Mucosa of stomach (tissue), 1 donor: ENCODE measurements around the gene CYP1B1.
"Not testable (repeated sequence)": the region's sequence is repeated elsewhere in the genome, so short reads cannot be mapped to it uniquely, and the experiment has no call there.

Experiments used
- H3K27me3 ChIP-seq: one replicate; pipeline ENCODE4 v1.7.0; 2013; ENCODE audit warnings: mild to moderate bottlenecking, low read length; ENCODE audit not compliant: control insufficient read depth, insufficient read depth
- H3K36me3 ChIP-seq: one replicate; pipeline ENCODE4 v1.7.0; 2013; ENCODE audit warnings: low read length; ENCODE audit not compliant: control insufficient read depth, insufficient read depth
- H3K4me1 ChIP-seq: one replicate; pipeline ENCODE4 v1.7.0; 2013; ENCODE audit warnings: mild to moderate bottlenecking, low read length; ENCODE audit not compliant: control insufficient read depth, insufficient read depth
- H3K4me3 ChIP-seq: one replicate; pipeline ENCODE4 v1.7.0; 2013; ENCODE audit warnings: low read length
- H3K9ac ChIP-seq: one replicate; pipeline ENCODE4 v1.7.0; 2013; ENCODE audit warnings: mild to moderate bottlenecking, low read length, moderate library complexity
- H3K9me3 ChIP-seq: one replicate; pipeline ENCODE4 v1.7.0; 2013; ENCODE audit warnings: mild to moderate bottlenecking, low read length, moderate library complexity; ENCODE audit not compliant: control insufficient read depth
- donor health status: Pancreatic carcinoma.

CYP1B1 gene

DNA sequence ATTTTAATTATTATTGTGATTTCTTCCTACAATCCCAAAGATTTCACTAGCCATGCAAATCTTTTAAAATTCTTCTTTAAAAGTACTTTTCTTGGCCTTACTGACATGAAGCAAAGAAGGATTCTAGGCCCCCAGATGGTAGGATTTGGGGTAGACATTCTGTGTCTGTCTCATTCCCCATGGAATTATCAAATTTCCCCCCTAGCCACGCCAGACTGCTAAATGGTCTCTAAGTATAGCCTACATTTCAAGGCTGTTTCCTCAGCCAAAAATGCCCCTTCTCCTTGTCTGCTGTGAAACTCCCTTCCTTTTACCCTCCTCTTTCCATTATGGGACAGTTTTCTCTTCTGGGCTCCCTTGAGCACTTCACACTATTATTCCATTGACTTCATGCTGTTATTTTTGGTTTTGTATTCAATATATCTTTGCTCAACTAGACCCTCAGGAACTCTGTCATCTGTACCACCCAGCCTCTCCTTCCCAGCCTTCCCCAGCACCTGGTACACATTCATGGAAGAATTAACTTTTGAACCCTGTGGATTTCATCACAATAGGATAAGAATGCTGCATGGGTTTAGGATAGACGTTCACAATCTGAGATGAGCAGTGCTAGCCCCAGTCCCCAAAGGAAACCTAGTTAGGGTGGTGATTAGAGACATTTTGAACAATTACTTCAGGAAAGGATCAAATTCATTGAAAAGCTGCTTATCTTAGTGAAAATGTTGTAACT is 21.5 kb upstream of the CYP1B1 start:
- Histone ChIP-seq H3K4me1 (peaks cover 14% of the 10 kb centered on the region), H3K4me3 (no peak overlapping the region), H3K36me3 (no peaks in the 10 kb centered on the region), H3K27me3 (no peaks in the 10 kb centered on the region), H3K9me3 (no peaks in the 10 kb centered on the region), H3K9ac (no peak overlapping the region)

- Histone ChIP-seq H3K27me3 (no peaks in the 10 kb centered on the region), H3K4me3 (no peak overlapping the region), H3K4me1 (peaks cover 15% of the 10 kb centered on the region)
Observed at GRCh38 chr2:38095996-38096861, 20.3 kb upstream of the CYP1B1 start.

GRCh38 chr2:38095079-38095995 is 19.4 kb upstream of the CYP1B1 start:
- no peaks in the 10 kb centered on the region for H3K36me3 ChIP-seq
- H3K9me3 ChIP-seq, result no peaks in the 10 kb centered on the region
- peaks cover 15% of the 10 kb centered on the region for H3K4me1 ChIP-seq
- H3K9ac ChIP-seq, result no peak overlapping the region
- H3K27me3 ChIP-seq, result no peaks in the 10 kb centered on the region
- H3K4me3 ChIP-seq, result no peak overlapping the region

More at GRCh38 chr2:38095996-38096861, 20.3 kb upstream of the CYP1B1 start:
- H3K9me3 ChIP-seq, result no peaks in the 10 kb centered on the region
- no peaks in the 10 kb centered on the region for H3K36me3 ChIP-seq
- H3K9ac ChIP-seq, result no peak overlapping the region

DNA sequence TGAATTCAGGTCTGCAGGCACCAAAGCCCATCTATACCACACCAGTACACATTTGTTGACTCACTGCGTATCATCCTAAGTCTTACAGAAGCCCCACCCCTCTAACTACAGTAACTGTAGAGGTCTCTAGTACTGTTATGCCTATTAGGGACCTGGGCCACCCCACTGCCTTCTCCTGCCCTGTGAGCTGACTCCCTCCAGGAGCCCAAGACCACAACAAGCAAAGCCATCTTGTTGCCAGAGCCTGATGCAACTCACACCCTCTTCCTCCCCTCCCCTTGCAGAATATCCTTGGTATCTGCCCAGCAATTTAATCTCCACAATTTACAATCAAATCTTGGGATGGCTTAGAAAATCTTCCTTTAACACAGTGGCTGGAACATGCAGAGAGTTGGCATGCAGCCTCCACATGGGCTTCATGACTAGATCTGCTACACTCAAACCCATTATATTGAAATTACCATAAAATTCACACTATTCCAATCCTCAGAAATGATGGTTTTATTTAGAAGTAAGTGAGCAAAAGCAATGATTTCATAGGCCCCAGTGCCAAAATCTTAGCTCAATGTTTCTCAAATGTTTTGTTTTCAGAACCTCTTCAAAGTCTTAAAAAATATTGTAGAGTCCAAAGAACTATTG is 17.7 kb upstream of the CYP1B1 start:
- Histone ChIP-seq H3K9ac (no peak overlapping the region), H3K4me3 (no peak overlapping the region), H3K9me3 (no peaks in the 10 kb centered on the region), H3K27me3 (no peaks in the 10 kb centered on the region), H3K36me3 (no peaks in the 10 kb centered on the region), H3K4me1 (peaks cover 15% of the 10 kb centered on the region)

DNA sequence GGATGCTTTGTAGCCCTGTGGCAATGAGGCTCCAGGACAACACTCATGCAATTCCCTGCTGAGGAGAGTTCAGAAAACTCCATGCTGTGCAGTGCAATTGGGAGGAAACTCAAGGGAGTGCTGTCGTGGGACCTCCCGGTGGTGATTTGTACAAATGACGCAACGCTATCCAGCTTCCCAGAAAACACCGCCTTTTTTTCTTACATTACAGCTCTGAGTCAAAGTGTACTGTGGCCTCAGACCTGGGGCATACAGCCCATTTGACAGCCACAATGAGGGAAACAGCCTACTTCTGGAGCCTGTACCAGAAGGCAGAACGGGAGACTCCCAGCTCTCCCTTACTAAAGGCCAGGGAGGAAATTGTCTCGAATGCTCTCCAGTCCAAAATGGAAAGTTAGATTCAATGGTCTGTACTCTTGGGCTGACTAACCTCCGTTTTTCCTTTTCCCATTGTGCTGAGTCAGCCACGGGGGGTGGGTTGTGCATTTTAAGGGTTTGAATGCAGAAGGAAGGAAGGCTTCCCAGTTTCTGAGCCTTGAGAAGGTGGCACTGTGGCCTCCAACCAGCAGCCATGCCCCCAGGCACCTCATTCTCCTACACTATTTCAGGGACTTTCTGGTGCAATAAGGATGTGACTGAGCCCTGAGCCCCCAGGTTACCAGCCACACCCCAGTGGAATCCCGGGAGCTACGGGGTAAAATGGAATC is 16.4 kb upstream of the CYP1B1 start:
- H3K9me3 ChIP-seq, result no peaks in the 10 kb centered on the region
- H3K4me3 ChIP-seq, result no peak overlapping the region
- H3K4me1 ChIP-seq, result peaks cover 15% of the 10 kb centered on the region
- H3K9ac ChIP-seq, result no peak overlapping the region
- H3K27me3 ChIP-seq, result no peaks in the 10 kb centered on the region
- no peaks in the 10 kb centered on the region for H3K36me3 ChIP-seq

DNA sequence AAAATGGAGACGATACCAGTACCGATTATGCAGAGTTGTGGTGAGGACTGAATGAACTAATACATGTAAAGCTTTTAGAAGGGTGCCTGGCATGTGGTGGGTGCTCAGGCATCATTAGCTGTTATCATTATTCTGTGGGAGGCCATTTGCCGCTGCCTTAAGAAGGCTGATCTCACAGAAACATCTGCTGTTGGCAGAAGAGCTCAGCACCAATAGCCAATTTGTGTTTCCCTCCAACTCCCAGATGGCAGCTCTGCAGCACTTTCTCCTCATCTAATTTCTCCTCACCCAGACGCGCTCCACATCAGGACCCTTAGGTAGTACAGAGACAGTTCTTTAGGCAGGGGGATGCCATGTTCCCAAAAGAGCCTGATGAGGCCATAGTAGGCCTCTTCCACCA is 15.8 kb upstream of the CYP1B1 start:
- Histone ChIP-seq H3K9ac (no peak overlapping the region), H3K4me3 (no peak overlapping the region), H3K36me3 (no peaks in the 10 kb centered on the region), H3K4me1 (peaks cover 15% of the 10 kb centered on the region), H3K27me3 (no peaks in the 10 kb centered on the region), H3K9me3 (no peaks in the 10 kb centered on the region)

DNA sequence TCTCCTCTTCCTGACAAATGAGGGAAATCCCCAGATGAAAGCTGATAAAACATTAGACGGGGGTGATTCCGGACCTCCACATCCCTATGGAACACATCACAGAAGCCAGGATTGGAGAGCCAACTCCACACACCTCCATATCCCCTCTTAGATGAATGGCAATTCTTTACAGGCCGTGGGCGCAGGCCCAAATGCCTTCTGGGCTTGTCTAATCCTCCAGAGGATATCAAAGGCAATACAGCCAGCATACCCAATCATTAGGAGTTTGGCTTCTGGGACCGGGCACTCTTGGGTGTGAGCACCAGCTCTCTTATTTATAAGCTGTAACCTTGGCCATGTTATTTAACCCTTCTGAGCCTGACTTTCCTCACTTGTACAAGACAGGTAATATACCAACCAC is 15.0 kb upstream of the CYP1B1 start:
- Histone ChIP-seq H3K9ac (no peak overlapping the region), H3K9me3 (no peaks in the 10 kb centered on the region), H3K4me3 (no peak overlapping the region), H3K27me3 (no peaks in the 10 kb centered on the region), H3K4me1 (peaks cover 9% of the 10 kb centered on the region), H3K36me3 (no peaks in the 10 kb centered on the region)

GRCh38 chr2:38090212-38090611 is 14.3 kb upstream of the CYP1B1 start:
- H3K4me3 ChIP-seq, result not testable (repeated sequence)

DNA sequence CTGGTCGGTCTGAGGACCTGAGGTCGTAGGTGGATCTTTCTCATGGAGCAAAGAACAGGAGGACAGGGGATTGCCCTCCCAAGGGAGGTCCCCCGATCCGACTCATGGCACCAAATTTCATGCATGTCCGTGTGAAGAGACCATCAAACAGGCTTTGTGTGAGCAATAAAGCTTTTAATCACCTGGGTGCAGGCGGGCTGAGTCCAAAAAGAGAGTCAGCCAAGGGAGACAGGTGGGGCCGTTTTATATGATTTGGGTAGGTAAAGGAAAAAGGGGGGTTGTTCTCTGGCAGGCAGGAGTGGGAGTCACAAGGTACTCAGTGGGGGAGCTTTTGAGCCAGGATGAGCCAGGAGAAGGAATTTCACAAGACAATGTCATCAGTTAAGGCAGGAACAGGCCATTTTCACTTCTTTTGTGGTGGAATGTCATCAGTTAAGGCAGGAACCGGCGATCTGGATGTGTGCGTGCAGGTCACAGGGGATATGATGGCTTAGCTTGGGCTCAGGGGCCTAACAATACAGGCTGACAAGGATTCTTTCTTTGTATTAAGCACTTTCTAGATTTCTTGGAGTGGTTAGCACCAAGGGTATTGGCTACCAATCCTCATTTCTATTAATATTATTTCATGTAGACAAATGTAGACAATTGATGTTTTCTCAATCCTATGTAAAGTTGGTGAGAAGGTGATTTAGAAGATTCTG is 10.2 kb upstream of the CYP1B1 start:
- not testable (repeated sequence) for H3K4me3 ChIP-seq, H3K9ac ChIP-seq, H3K27me3 ChIP-seq, H3K4me1 ChIP-seq, H3K36me3 ChIP-seq, H3K9me3 ChIP-seq

More at GRCh38 chr2:38090212-38090611, 14.3 kb upstream of the CYP1B1 start:
- H3K4me1 ChIP-seq, H3K27me3 ChIP-seq, H3K9ac ChIP-seq, H3K36me3 ChIP-seq, H3K9me3 ChIP-seq: not testable (repeated sequence)

- not testable (repeated sequence) for H3K9me3 ChIP-seq, H3K4me3 ChIP-seq, H3K4me1 ChIP-seq, H3K36me3 ChIP-seq, H3K9ac ChIP-seq, H3K27me3 ChIP-seq
Observed at GRCh38 chr2:38084556-38084955, 8.6 kb upstream of the CYP1B1 start.

DNA sequence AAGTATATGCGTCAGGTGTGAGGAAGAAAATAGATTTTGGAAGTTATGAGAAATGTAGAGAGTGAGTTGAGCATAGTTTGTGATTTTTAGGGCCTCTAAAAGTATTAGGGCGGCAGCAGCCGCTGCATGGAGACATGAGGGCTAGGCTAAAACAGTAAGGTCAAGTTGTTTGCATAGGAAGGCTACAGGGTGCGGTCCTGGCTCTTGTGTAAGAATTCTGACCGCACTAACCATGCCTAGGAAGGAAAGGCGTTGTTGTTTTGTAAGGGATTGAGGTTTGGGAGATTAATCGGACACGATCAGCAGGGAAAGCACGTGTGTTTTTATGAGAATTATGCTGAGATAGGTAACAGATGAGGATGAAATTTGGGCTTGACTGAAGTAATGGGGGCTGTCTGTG is 6.8 kb upstream of the CYP1B1 start:
- not testable (repeated sequence) for H3K4me3 ChIP-seq, H3K4me1 ChIP-seq, H3K9ac ChIP-seq, H3K36me3 ChIP-seq, H3K27me3 ChIP-seq, H3K9me3 ChIP-seq
